Embryonic facial prominence (tissue), 1 donor: Measurements from ENCODE around the gene SLC25A53.

ENCODE experiments used
- DNase-seq: peaks from one replicate; pipeline ENCODE4 v3.0.0-alpha.2; 2016; ENCODE audit errors: extremely low spot score

The SLC25A53 gene, protein sequence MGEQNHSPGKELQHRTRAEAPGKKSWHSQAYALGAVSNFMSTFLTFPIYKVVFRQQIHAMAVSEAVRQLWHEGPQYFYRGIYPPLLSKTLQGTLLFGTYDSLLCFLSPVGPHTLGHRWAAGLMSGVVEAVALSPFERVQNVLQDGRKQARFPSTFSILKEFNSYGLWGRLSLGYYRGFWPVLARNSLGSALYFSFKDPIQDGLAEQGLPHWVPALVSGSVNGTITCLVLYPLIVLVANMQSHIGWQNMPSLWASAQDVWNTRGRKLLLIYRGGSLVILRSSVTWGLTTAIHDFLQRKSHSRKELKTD

DNA sequence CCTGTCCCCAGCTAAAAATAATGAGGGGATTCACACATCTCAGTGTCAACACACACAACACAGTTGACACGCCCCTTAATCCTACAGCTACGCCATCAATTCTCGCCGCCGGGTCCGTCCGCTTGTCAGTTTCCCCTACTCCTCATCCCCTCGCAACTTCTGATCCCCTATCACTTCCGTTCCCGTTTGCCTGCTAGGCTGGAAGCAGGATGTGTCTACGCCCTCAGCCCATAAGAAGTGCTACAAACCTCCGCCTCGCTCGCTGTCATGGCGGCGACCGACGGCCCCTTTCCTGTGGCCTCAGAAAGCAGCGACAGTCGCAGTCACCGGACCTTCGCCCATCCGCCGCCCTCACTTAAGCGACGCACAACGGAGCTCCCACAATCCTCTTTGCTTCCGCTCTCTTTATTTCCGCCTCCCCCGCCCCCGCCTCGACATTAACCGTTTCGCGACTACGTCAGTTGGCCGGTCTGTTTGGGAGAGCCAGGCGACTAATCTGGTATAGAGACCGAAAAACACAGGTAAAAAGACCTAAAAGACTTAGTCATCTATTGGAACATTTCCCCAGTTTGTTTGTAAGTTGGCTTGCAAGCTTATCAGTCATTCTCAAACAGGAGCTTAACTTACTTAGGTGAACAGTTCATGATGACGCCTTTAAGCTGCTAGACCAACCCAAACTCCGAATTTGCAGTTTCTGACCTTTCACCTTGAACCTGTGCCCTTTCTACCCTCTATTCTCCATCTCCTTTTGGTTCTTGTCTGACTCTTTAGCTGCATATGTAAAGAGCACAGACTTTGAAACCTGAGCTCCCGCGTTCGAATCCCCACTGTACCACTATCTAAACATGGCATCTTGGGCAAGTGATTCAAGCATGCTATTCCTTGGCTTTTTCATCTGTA is at the start of gene SLC25A53:
TSS of gene SLC25A53 (minus strand) at position 380 of the 900 bp plus-strand sequence. CDS start 51,752 bp downstream, outside the sequence.
- peak; percentile 64 for DNase-seq

DNA sequence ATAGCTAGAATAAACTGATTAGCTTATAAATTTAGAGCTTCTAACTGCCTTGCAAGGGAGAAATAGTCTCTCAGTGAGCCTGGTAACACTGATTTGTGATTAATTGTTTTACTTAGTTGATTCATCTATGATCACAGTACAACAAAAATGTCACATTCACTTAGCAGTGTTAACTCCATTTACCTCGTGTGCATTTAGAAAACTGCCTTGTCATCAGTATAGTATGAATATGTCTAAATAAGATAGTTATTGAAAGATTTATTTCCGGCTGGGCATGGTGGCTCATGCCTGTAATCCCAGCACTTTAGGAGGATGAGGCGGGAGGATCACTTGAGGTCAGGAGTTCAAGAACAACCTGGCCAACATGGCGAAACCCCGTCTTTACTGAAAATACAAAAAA is 48.7 kb upstream of the SLC25A53 start:
- no peak for DNase-seq

DNA sequence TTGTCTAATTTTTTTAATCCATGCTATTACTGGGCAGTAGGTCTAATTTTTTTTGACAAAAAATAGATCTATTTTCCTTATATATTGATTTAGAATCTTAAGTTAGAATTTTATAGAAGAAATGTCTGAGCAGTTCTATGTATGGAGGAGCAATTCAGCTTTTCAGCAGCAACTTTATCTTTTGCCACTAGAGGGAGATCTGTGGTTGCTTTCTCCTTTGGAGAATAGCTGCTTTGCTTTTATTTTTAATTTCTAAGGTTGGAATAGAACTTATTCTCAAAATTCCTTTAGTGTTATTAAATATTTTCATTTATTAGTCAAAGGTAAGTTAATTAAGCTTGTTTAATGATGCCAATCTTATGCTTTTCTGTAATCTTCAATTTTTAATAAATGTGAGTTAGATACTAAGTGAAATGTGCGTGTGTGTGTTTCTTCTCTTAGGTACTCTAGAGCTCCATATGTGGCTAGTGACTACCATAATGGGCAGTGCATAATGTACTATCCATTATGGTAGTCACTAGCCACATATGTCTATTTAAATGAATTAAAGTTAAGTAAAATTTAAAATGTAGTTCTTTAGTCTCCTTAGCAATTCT is 38.8 kb upstream of the SLC25A53 start:
- no peak for DNase-seq

DNA sequence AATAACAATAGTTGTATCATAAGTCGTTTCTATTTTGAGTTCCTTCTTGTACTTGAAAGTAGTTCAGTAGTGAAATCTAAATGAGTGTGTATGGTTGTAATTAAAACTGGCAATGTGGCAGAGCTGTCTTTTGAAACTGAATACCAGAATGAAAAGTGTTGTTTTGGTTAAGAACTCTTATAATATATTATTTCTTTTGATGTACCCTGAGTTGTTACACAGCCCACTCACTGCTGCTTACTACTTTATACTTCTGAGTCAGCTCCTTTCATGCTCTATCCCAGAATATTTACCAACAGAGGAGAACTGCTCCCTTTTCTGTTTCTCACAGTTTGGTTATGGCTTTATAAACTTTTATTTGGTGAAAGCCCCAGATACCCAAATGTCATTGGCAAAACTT is 38.2 kb upstream of the SLC25A53 start:
- no peak for DNase-seq

DNA sequence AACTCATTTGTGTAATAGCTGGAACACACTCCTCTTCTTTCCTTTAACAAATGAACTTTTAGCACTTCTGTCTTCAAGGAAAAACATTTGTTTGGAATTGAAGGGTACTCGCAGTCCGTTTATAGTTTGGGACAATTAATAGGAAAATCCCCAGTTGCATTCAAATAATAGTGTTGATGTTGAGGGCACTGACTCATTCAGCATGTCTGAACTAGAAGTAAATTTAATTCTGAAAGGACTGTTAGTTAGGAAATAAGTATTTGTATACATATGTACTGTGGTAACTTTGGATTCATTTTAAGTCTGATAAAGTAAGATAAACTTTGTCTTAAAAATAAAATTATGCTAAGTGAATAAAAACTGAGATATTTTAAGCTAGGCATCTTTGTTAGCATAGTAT is 36.7 kb upstream of the SLC25A53 start:
- DNase-seq: no peak

DNA sequence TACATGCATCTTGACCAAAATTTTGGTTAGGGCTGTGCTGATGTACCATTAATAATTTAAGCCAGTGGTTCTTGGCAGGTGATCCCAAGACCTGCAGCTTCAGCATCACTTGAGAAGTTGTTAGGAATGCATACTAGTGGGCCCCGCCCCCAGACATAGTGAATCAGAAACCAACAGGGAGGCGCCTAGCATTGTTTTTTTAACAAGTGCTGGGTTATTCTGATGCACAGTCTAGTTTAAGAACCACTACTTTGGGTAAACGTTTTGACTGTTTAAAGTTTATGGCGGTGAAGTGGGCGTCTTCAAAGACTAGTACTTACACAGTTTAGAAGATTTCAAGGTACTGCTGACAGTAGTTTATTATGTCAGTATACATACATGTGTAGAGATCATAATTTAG is 33.0 kb upstream of the SLC25A53 start:
- no peak for DNase-seq

DNA sequence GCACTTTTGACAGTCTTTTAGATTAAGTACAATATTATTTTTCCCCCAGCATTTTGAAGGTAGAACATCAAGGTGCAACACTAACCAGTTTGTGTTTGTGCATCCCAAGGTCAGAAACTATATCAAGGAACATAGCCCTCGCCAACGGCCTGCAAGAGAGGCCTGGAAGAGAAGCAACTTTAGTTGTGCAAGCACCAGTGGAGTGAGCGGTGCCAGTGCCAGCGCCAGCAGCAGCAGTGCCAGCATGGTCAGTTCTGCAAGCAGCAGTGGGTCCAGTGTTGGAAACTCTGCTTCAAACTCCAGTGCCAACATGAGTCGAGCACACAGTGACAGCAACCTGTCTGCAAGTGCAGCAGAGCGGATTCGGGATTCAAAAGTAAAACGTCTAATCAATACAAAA is 31.1 kb upstream of the SLC25A53 start:
- DNase-seq: no peak

DNA sequence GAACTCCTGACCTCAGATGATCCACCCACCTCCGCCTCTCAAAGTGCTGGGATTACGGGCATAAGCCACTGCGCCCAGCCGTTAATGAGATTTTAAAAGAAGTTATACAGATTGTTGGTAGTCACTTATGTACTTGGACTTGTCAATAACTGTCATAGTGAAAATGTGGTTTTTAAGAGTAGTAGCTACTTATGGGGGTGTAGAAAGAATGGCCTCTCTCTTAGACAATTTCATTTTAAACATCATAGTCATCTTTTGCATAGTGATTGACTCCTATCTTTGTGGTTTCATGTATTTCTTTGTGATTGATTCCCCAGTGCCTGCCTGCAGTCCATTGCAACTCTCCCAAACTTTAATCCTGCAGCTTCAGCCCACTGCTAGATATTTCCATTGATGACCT is 26.9 kb upstream of the SLC25A53 start:
- DNase-seq: no peak

DNA sequence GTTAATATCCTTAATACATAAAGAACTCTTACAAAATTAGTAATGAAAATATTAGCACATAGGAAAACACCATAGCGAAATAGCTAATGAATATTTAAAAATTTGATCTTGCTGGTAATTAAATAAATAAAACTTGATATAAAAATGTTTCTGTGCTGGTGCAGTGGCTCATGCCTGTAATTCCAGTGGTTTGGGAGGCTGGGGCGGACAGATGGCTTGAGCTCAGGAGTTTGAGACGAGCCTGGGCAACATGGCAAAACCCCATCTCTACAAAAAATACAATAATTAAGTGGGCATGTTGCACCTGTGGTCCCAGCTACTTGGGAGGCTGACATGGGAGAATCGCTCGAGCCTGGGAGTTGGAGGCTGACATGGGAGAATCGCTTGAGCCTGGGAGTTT is 17.0 kb upstream of the SLC25A53 start:
- no peak for DNase-seq

DNA sequence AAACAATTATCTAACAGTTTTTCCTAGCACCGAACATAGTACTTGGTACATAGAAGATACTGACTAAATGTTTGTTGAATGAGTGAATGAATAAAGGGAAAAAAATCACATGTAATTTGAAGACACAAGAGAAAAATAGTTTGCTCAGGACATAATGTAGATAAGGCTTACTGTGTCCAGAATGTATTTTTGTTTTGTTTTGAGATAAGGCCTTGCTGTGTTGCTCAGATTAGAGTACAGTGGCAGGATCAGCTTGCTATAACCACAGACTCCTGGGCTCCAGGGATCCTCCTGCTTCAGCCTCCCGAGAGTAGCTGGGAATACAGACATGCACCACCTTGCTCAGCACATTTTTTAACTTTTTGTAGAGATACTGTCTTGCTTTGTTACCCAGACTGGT is 16.0 kb upstream of the SLC25A53 start:
- DNase-seq: no peak

DNA sequence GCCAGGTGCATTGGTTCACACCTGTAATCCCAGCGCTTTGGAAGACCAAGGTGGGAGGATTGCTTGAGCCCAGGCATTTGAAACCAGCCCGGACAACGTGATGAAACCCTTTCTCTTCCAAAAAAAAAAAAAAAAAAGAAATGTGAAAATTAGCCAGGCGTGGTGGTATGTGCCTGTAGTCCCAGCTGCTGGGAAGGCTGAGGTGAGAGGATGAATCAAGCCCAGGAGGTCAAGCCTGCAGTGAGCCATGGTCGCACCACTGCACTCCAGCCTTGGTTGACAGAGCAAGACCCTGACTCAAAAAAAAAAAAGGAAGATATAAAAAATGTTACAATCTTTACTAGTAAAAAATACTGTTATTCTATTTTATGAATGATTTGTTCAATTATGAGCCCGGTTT is 15.3 kb upstream of the SLC25A53 start:
- DNase-seq: no peak

DNA sequence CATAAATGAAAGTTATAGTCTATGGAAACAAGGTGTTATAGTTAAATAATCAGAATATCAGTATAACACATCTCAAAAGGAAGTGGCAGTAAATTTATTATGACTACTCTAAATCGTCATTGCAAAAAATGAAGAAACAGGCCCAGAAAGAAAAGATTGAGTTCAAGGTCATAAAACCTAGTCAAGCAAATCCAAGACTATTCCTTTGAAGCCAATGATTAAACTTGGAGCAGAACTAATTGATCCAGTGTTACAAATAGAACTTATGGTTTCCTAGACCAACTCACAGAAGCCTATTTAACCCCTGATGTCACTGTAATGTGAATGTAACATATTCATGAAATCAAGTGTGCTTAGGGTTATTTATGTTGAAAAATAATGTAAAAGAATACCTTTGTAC is 11.3 kb upstream of the SLC25A53 start:
- no peak for DNase-seq

DNA sequence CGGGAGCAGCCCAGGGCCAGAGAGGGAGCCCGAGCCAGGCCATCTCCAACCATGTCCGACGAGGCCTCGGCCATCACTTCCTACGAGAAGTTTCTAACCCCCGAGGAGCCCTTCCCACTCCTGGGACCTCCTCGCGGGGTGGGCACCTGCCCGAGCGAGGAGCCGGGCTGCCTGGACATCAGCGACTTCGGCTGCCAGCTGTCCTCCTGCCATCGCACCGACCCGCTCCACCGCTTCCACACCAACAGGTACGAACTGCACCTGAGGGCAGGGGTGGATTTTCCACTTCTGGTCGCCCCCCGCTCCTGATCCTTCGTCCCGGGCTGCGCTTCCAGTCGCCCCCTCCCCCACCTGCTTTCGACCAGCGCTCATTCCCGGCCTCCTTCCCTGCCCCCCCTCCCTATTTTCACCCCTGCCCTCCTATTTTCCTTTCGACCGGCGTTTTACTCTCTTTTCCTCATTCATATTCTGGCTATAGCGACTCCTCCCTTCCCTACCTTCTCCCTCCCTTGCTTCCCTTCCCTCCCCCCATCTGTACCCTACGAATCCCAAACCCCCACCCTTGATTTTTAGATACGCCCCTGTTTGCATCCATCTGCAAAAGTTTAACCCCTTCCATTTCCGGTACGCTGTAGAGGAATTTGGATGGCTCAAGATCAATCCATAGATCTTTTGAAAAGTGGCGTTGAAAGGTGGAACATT is 10.1 kb upstream of the SLC25A53 start:
- no peak for DNase-seq

DNA sequence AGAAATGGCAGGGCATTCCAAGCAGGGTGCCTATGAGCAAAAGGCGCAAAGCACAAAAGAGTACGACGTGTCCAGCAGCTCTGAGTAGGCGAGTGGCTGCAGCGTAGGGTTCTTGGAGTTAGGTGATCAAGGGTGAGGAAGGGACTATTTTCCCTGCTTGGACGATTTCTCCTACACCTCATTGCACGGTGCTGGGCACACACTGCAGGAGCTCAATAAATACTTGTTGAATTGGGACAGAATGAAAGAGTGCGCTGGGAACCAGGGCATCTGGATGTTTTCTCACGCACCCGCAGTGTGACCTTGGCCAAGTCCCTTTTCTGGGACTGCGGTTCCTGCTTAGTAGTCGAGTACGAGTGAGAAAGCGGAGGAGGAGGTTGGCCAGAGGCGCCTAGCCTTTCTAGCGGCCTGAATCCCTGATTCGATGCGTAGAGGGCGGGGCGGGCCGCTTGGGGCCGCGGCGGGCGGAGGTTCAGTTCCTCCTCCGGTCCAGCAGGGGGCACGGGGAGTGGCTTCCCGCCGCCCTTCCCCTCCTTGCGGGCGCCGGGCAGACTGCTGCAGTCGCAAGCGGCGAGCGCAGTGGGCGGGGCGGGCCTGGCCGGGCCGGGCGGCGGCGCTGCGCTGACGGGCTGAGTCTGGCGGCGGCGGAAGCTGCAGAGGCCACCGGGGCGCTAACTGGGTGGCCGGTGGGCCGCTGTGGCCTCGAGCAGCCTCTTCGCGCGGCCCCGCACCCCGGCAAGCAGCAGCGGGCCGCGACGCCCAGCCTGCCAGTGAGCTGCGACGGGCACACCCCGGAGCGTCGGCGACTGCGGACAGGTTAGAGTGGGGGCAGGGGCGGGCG is 9.3 kb upstream of the SLC25A53 start, which contains the start of gene FAM199X:
TSS of gene FAM199X (plus strand) at position 560 of the 841 bp plus-strand sequence. CDS start 333 bp downstream, outside the sequence.
- peak; percentile 40 for DNase-seq

DNA sequence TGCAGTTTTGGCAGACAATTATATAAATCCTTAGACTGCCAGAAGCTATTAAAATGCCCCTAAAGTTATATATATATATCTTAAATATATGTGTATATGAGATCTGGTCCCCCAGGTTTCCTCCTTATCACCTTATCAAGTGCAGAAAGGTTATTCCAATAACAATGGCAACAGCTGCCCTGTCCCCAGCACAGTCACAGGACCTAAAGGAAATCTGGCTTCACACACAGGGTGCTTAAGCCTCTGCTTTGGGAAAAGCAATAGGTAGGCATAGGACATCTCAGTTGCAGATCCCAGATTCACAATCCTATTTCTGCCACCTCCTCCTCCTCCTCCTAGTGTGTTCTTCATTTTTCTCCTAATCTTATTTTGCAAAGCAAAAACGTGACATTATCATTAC is 5.8 kb downstream of the SLC25A53 start:
- no peak for DNase-seq

DNA sequence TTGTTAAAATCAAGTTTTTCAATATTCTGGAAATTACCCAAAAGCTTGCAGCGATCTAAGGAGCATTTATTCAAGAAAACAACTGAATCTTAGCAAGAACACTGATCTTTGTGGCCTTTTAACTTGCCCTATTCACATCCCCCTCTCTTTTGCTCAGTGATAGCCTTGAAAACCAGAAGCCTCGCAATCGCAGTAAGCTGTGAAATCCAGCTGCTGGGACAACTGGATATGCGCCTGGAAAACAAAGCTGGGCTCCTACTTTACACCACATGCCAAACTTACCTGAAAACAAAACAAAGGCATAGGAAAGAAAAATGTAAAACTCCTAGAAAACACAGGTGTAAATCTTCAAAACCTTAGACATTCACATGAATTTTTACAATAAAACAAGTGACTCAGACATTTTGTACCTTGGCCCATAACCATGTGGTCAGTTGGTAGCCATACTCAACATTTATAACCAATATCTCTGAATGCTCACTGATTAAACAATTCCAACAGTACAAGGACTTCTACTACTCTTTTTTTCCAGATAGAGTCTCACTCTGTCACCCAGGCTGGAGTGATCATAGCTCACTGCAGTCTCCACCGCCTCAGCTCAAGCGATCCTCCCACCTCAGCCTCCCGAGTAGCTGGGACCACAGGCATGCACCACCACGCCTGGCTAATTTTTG is 15.6 kb downstream of the SLC25A53 start:
- DNase-seq: no peak

DNA sequence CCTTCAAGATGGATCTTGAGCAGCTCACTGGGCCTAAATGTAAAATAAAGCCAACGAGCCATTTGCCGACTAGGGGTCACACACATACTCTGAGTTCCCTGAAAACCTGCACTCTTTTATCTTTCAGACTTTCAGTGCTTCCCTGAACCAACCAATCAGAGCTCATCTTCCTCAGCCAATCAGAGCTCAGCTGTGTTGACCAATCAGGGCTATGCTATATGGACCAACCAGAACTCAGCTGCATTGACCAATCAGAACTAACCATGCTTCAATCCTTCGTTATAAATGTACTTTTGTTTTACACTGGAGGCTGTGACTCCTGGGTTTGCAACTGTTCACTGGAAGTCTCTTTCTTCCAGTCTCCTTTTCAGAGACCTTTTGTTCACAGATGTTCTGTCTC is 19.3 kb downstream of the SLC25A53 start:
- DNase-seq: no peak

DNA sequence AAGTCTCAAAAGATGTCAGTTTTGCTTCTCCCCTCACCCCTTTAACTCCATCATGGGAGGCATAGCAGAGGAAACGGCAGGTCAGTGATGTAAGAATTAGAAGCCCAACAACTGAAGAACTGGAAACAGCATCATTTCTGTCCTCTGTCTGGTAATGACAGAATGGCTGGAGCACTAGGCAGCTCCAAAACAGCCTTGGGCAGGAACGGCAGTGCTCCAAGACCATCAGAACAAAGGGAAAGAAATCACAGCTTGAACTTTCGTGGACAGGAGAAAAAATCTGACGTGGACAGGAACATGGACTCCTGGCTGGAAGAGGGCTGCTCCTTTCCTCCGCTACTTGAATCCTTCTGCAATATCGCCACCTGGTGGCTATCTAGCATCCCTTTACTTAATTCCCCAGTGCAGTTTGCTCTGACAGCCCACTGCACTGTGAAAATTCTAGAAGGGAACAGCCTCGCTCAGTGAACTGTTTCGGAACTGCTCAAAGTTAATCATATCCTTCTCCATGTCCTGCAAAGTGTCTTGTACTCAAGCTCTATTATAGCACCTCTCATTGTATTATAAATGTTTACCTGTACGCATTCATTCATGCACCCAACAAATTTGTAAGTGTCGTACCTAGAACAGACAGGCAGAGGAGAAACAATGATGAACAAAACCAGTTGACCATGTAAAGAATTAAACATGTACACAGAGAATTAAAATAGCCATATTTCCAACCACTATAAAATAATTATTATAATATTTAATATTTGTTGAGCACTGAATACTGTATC is 20.4 kb downstream of the SLC25A53 start:
- DNase-seq: peak; percentile 65

DNA sequence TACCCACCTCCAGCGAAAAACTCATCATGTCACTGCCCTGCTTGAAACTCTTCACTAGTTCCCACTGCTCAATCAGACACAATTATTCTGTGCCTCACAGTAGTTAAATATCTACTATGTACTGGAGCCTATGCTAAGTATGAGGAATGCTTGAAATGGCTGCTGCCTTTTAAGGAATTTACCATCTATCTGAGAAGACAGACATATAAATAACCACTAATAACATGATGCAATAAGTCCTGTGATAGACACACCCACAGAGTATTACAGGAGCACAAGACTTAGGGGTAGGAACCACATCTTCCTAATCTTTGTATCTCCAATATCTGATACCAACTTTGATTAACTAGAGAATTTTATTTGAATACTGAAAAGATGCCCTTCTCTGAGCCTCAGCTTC is 21.1 kb downstream of the SLC25A53 start:
- no peak for DNase-seq
